Trophoblast cell (in vitro differentiated cells and primary cell): ENCODE data around the gene ADAMTS15.
A peak's percentile ranks its signal among the peaks of the same experiment; 100 is the strongest.

Source experiments
- DNase-seq, 2 donors: peaks; one replicate each; pipeline ENCODE4 v3.0.0-alpha.2; 2016
- H2AFZ ChIP-seq: 2 replicates; pipeline ENCODE4 v1.6.1; 2013; ENCODE audit warnings: low read length, moderate library complexity, mild to moderate bottlenecking; ENCODE audit not compliant: insufficient read depth, poor library complexity
- H2AK5ac ChIP-seq: 2 replicates; pipeline ENCODE4 v1.6.1; 2013; ENCODE audit warnings: mild to moderate bottlenecking, low read length
- H2BK120ac ChIP-seq: 2 replicates; pipeline ENCODE4 v1.6.1; 2013; ENCODE audit warnings: low read length, mild to moderate bottlenecking, moderate library complexity; ENCODE audit not compliant: insufficient read depth, poor library complexity
- H2BK12ac ChIP-seq: 2 replicates; pipeline ENCODE4 v1.6.1; 2013; ENCODE audit warnings: mild to moderate bottlenecking, low read length, moderate library complexity
- H2BK5ac ChIP-seq: 2 replicates; pipeline ENCODE4 v1.6.1; 2013; ENCODE audit warnings: low read length, low read depth, moderate library complexity, mild to moderate bottlenecking; ENCODE audit not compliant: poor library complexity
- H3K14ac ChIP-seq: 2 replicates; pipeline ENCODE4 v1.6.1; 2013; ENCODE audit warnings: mild to moderate bottlenecking, low read length
- H3K18ac ChIP-seq: 2 replicates; pipeline ENCODE4 v1.6.1; 2013; ENCODE audit warnings: mild to moderate bottlenecking, low read length
- H3K23ac ChIP-seq: 2 replicates; pipeline ENCODE4 v1.6.1; 2013; ENCODE audit warnings: low read length
- H3K27ac ChIP-seq: 2 replicates; pipeline ENCODE4 v1.5.1; 2013; ENCODE audit warnings: low read depth, mild to moderate bottlenecking, inconsistent platforms, low read length, moderate library complexity
- H3K27me3 ChIP-seq: 2 replicates; pipeline ENCODE4 v1.6.1; 2013; ENCODE audit warnings: inconsistent platforms, mild to moderate bottlenecking, low read length, moderate library complexity; ENCODE audit not compliant: insufficient read depth
- H3K36me3 ChIP-seq, 2 experiments: 1 replicate in 1 of 2; 2 replicates in 1 of 2; pipeline ENCODE4 v1.6.1; 2013; ENCODE audit warnings: low read length in 2 of 2, mild to moderate bottlenecking in 2 of 2, moderate library complexity in 1 of 2; ENCODE audit not compliant: insufficient read depth in 2 of 2, control insufficient read depth in 1 of 2
- H3K4ac ChIP-seq: 2 replicates; pipeline ENCODE4 v1.6.1; 2013; ENCODE audit warnings: low read depth, mild to moderate bottlenecking, low read length, moderate library complexity
- H3K4me1 ChIP-seq, 2 experiments: 1 replicate in 1 of 2; 2 replicates in 1 of 2; pipeline ENCODE4 v1.6.1; 2013; ENCODE audit warnings: low read length in 2 of 2, mild to moderate bottlenecking in 2 of 2, moderate library complexity in 1 of 2; ENCODE audit not compliant: insufficient read depth in 2 of 2, control insufficient read depth in 1 of 2
- H3K4me2 ChIP-seq: 2 replicates; pipeline ENCODE4 v1.6.1; 2013; ENCODE audit warnings: inconsistent platforms, mild to moderate bottlenecking, low read length, moderate library complexity
- H3K4me3 ChIP-seq: 2 replicates; pipeline ENCODE4 v1.5.1; 2013; ENCODE audit warnings: mild to moderate bottlenecking, low read depth, low read length, inconsistent platforms
- H3K79me1 ChIP-seq: one replicate; pipeline ENCODE4 v1.6.1; 2013; ENCODE audit warnings: low read length
- H3K79me2 ChIP-seq: 2 replicates; pipeline ENCODE4 v1.6.1; 2013; ENCODE audit warnings: low read length, mild to moderate bottlenecking; ENCODE audit not compliant: control insufficient read depth, insufficient read depth, poor library complexity
- H3K9ac ChIP-seq: 2 replicates; pipeline ENCODE4 v1.6.1; 2013; ENCODE audit warnings: mild to moderate bottlenecking, low read length
- H3K9me3 ChIP-seq: 2 replicates; pipeline ENCODE4 v1.6.1; 2013; ENCODE audit warnings: low read depth, mild to moderate bottlenecking, control low read depth, inconsistent platforms, low read length; ENCODE audit not compliant: insufficient read depth
- H4K12ac ChIP-seq: 2 replicates; pipeline ENCODE4 v1.6.1; 2013; ENCODE audit warnings: low read depth, mild to moderate bottlenecking, low read length, moderate library complexity
- H4K8ac ChIP-seq: 2 replicates; pipeline ENCODE4 v1.6.1; 2013; ENCODE audit warnings: low read depth, mild to moderate bottlenecking, low read length, moderate library complexity
- H4K91ac ChIP-seq: one replicate; pipeline ENCODE4 v1.6.1; 2013; ENCODE audit warnings: low read depth, mild to moderate bottlenecking, low read length, moderate library complexity
- WGBS: extraction: QIAGEN DNeasy Blood & Tissue Kit; methylation state at CpG from one replicate; pipeline ENCODE4 v1.1.7; 2013; ENCODE audit warnings: missing lambda C conversion rate; ENCODE audit not compliant: insufficient read length, insufficient coverage; ENCODE audit errors: extremely low coverage; 5-methylcytosine and 5-hydroxymethylcytosine counted together

The ADAMTS15 gene

DNA sequence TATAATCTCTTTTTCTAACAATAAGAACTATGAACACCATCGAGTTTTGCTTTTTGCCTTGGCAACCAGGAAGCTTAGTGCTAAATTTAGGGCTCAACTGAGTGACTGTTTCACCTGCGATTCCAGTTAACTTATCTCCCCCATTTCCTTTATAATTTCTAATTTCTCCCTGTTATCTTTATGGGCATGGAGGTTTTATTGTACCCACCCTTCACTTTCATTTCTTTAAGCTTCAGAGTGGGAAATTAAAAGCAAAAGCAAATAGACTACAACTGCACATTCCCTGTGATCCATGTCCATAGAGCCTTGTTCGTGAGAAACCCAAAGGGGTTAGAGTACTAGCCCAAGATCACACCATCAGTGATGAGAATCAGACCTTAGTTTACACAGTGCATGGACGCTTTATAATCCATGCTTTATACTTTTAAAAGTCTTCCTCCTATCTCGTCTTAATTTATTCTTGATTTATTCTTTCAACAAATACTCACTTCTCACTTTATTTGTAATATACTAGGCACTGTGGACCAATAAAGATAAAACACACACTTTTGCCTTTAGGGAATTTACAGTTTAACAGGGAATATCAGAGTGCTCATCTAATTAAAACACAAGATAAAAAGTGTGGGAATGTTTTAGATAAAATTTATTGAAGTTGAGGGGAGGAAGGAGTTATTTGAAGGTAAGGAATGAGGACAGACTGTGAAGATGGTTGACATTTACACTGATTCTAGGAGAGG is 40.6 kb downstream of the ADAMTS15 start:
- no peak overlapping the region for H2BK5ac ChIP-seq
- no peaks in the 10 kb centered on the region for H3K36me3 ChIP-seq
- no peak overlapping the region for H2AK5ac ChIP-seq
- no peak overlapping the region for H2BK12ac ChIP-seq
- H3K4ac ChIP-seq: no peak overlapping the region
- H3K4me2 ChIP-seq: no peak overlapping the region
- H3K27ac ChIP-seq: no peak overlapping the region
- no peak overlapping the region for H4K8ac ChIP-seq
- no peak overlapping the region for H3K4me3 ChIP-seq
- no peaks in the 10 kb centered on the region for H3K79me1 ChIP-seq
- H3K23ac ChIP-seq: no peak overlapping the region
- H3K4me1 ChIP-seq: no peaks in the 10 kb centered on the region
- no peak overlapping the region for H2BK120ac ChIP-seq
- no peaks in the 10 kb centered on the region for H3K79me2 ChIP-seq
- no peak overlapping the region for H3K9ac ChIP-seq
- no peak overlapping the region for H3K14ac ChIP-seq
- DNase-seq: no peak
- H3K9me3 ChIP-seq: no peaks in the 10 kb centered on the region
- H4K12ac ChIP-seq: no peak overlapping the region
- no peak overlapping the region for H2AFZ ChIP-seq
- no peak overlapping the region for H4K91ac ChIP-seq
- no peak overlapping the region for H3K18ac ChIP-seq
- no CpG with 5 or more reads among the region's 5 CpGs for WGBS
- H3K27me3 ChIP-seq: no peaks in the 10 kb centered on the region

DNA sequence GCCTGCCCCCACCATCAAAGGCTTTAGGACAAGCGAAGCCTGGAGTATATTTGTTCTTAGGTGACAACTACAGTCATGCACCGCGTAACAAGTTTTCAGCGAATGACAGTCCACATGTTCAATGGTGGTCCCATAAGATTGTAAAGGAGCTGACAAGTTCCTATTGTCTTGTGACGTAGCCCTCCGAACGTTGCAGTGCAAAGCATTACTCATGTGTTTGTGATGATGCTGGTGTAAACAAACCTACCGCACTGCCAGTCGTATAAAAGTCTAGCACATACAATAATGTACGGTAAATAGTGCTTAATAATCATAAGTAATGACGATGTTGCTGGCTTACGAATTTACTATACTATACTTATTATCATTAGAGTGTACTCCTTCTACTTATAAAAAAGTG is 41.3 kb downstream of the ADAMTS15 start:
- Histone ChIP-seq H3K4me2 (no peak overlapping the region), H3K14ac (no peak overlapping the region), H4K12ac (no peak overlapping the region), H3K18ac (no peak overlapping the region), H3K9ac (no peak overlapping the region), H2BK12ac (no peak overlapping the region), H3K4me1 (no peaks in the 10 kb centered on the region), H2BK120ac (no peak overlapping the region), H3K23ac (no peak overlapping the region), H2AK5ac (no peak overlapping the region), H4K8ac (no peak overlapping the region), H4K91ac (no peak overlapping the region), H3K79me2 (no peaks in the 10 kb centered on the region), H3K4ac (no peak overlapping the region), H2AFZ (no peak overlapping the region), H3K36me3 (no peaks in the 10 kb centered on the region), H3K9me3 (no peaks in the 10 kb centered on the region), H3K4me3 (no peak overlapping the region), H3K27ac (no peak overlapping the region), H3K79me1 (no peaks in the 10 kb centered on the region), H3K27me3 (no peaks in the 10 kb centered on the region), H2BK5ac (no peak overlapping the region)
- WGBS: no CpG with 5 or more reads among the region's 12 CpGs
- DNase-seq: peak; percentile 35 to 56

DNA sequence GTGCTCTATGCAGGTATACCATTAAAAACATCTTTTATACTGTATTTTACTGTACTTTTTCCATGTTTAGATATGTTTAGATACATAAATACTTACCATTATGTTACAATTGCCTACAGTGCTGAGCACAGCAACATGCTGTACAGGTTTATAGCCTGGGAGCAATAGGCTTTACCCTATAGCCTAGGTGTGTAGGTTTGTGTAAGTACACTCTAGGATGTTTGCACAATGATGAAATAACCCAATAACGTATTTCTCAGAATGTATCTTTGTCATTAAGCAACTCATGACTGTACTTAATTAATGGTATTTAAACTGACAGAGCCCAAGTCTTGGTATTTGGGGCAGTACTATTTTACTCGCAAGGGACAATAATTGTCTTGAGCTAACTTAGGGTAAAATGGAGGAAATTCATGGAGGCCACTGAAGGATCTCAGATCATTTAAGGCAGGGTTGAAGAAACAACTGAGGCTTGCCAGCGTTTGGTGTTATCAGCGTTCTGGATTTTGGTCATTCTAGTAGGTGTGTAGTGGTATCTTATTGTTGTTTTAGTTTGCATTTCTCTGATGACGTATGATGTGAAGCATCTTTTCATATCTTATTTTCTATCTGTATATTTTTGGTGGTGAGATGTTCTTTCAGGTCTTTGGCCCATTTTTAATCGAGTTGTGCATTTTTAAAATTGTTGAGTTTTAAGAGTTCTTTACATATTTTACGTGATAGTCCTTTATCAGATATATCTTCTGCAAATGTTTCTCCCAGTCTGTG is 42.4 kb downstream of the ADAMTS15 start:
- no peaks in the 10 kb centered on the region for H3K79me1 ChIP-seq
- no peak overlapping the region for H3K27ac ChIP-seq
- DNase-seq: peak; percentile 35 to 83
- H3K79me2 ChIP-seq: no peaks in the 10 kb centered on the region
- no peak overlapping the region for H3K4ac ChIP-seq
- no peak overlapping the region for H2BK12ac ChIP-seq
- no CpG with 5 or more reads among the region's 7 CpGs for WGBS
- no peak overlapping the region for H4K8ac ChIP-seq
- no peaks in the 10 kb centered on the region for H3K9me3 ChIP-seq
- H3K36me3 ChIP-seq: no peaks in the 10 kb centered on the region
- no peak overlapping the region for H3K14ac ChIP-seq
- H3K4me3 ChIP-seq: no peak overlapping the region
- no peak overlapping the region for H3K9ac ChIP-seq
- H2BK120ac ChIP-seq: no peak overlapping the region
- H3K18ac ChIP-seq: no peak overlapping the region
- no peak overlapping the region for H2BK5ac ChIP-seq
- H4K91ac ChIP-seq: no peak overlapping the region
- no peak overlapping the region for H4K12ac ChIP-seq
- H3K4me2 ChIP-seq: no peak overlapping the region
- H2AFZ ChIP-seq: no peak overlapping the region
- no peaks in the 10 kb centered on the region for H3K27me3 ChIP-seq
- H2AK5ac ChIP-seq: no peak overlapping the region
- H3K23ac ChIP-seq: no peak overlapping the region
- H3K4me1 ChIP-seq: no peaks in the 10 kb centered on the region

DNA sequence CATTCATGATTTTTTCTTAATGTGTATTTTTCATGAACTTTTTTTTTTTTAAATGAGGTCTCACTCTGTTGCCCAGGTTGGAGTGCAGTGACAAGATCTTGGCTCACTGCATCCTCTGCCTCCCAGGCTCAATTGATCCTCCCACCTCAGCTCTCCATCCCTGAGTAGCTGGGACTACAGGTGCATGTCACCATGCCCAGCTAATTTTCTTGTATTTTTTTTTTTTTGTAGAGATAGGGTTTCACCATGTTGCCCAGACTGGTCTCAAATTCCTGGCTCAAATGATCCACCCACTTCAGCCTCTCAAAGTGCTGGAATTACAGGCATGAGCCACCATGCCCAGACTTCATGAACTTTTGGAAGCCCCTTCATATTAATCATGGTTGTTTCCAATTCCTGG is 49.7 kb downstream of the ADAMTS15 start:
- Histone ChIP-seq H3K9me3 (no peaks in the 10 kb centered on the region), H4K12ac (no peak overlapping the region), H2BK12ac (no peak overlapping the region), H4K8ac (no peak overlapping the region), H3K4me3 (no peak overlapping the region), H3K4ac (no peak overlapping the region), H3K23ac (no peak overlapping the region), H4K91ac (no peak overlapping the region), H2AFZ (no peak overlapping the region), H3K18ac (no peak overlapping the region), H3K4me1 (no peaks in the 10 kb centered on the region), H3K36me3 (no peaks in the 10 kb centered on the region), H3K79me1 (no peaks in the 10 kb centered on the region), H2AK5ac (no peak overlapping the region), H2BK5ac (no peak overlapping the region), H3K14ac (no peak overlapping the region), H2BK120ac (no peak overlapping the region), H3K9ac (no peak overlapping the region), H3K4me2 (no peak overlapping the region), H3K79me2 (no peaks in the 10 kb centered on the region), H3K27ac (no peak overlapping the region), H3K27me3 (no peaks in the 10 kb centered on the region)
- no peak for DNase-seq
